PC-3 (cell line): ENCODE data around the gene ZNF646. TPM values are rescaled to one million over a fixed set of nuclear protein-coding genes. Genes with fewer than 3 reads are reported as not detected.

Experiments used
- ATAC-seq: fragments of 200-7000 bp; cut with Tn5 transposase; 2 replicates; pipeline ENCODE4 v1.9.1; 2020; ENCODE audit warnings: mild to moderate bottlenecking, moderate library complexity
- BruUV-seq: library from RNA; stranded (reverse); fragments of 400-500 nt; replicated peaks from 2 replicates; lab custom pipeline; 2021; lab: Mats Ljungman, UMichigan
- CTCF ChIA-PET: fragments of 300-600 bp; sonication (Branson Sonifier 250); formaldehyde crosslinking; loops from one replicate; lab custom pipeline; 2022; ENCODE audit warnings: antibody characterized with exemption; lab: Charles Lee
- POLR2A ChIA-PET: fragments of 300-600 bp; sonication (Branson Sonifier 250); formaldehyde crosslinking; loops from one replicate; lab custom pipeline; 2022; ENCODE audit warnings: antibody characterized with exemption; ENCODE audit not compliant: unreplicated experiment; lab: Charles Lee
- DNase-seq: peaks from one replicate; pipeline ENCODE4 v3.0.0-alpha.2; 2015
- H2AFZ ChIP-seq: fragments of 300-600 bp; sonication (generic); 2 replicates; pipeline ENCODE4 v1.6.0; 2016; ENCODE audit warnings: antibody characterized with exemption, low read length
- H3F3A ChIP-seq: fragments of 300-600 bp; sonication (generic); one replicate; pipeline ENCODE4 v1.6.0; 2017; ENCODE audit warnings: antibody characterized with exemption, low read length, control low read depth, mild to moderate bottlenecking; ENCODE audit not compliant: unreplicated experiment
- H3K27ac ChIP-seq: fragments of 300-600 bp; sonication (generic); 2 replicates; pipeline ENCODE4 v1.5.1; 2016; ENCODE audit warnings: mild to moderate bottlenecking, low read length
- H3K27me3 ChIP-seq: fragments of 300-600 bp; sonication (generic); 2 replicates; pipeline ENCODE4 v1.6.1; 2016; ENCODE audit warnings: low read length, mixed read lengths
- H3K36me3 ChIP-seq: fragments of 300-600 bp; sonication (generic); 2 replicates; pipeline ENCODE4 v1.6.1; 2016; ENCODE audit warnings: low read depth, mixed run types, low read length, mixed read lengths
- H3K4me1 ChIP-seq: fragments of 300-600 bp; sonication (generic); 2 replicates; pipeline ENCODE4 v1.5.1; 2016; ENCODE audit warnings: low read length; ENCODE audit not compliant: insufficient read depth
- H3K4me2 ChIP-seq: fragments of 300-600 bp; sonication (generic); 2 replicates; pipeline ENCODE4 v1.6.0; 2016; ENCODE audit warnings: low read length
- H3K4me3 ChIP-seq: fragments of 300-600 bp; sonication (generic); 2 replicates; pipeline ENCODE4 v1.5.1; 2016; ENCODE audit warnings: mild to moderate bottlenecking, low read length, mixed read lengths
- H3K79me2 ChIP-seq: fragments of 300-600 bp; sonication (generic); 2 replicates; pipeline ENCODE4 v1.6.1; 2017; ENCODE audit warnings: low read length, mixed read lengths
- H3K9ac ChIP-seq: fragments of 300-600 bp; sonication (generic); 2 replicates; pipeline ENCODE4 v1.6.0; 2016; ENCODE audit warnings: mild to moderate bottlenecking, low read length
- H3K9me2 ChIP-seq: fragments of 300-600 bp; sonication (generic); replicated peaks from 2 replicates; pipeline ENCODE4 v1.6.1; 2016; ENCODE audit warnings: mixed run types, low read length, mixed read lengths
- H3K9me3 ChIP-seq: fragments of 300-600 bp; sonication (generic); 2 replicates; pipeline ENCODE4 v1.6.1; 2016; ENCODE audit warnings: low read length, mixed read lengths
- H4K20me1 ChIP-seq: fragments of 300-600 bp; sonication (generic); 2 replicates; pipeline ENCODE4 v1.6.1; 2016; ENCODE audit warnings: low read length, mixed read lengths
- CTCF ChIP-seq: fragments of 300-600 bp; sonication (generic); conservative IDR thresholded peaks from 2 replicates; pipeline ENCODE4 v1.5.1; 2017; ENCODE audit warnings: antibody characterized with exemption, low read depth, mild to moderate bottlenecking, low read length
- EZH2 ChIP-seq: fragments of 300-600 bp; sonication (generic); IDR thresholded peaks from one replicate; pipeline ENCODE4 v1.6.1; 2017; ENCODE audit warnings: antibody characterized with exemption, mild to moderate bottlenecking, low read length; ENCODE audit not compliant: unreplicated experiment
- EZH2phosphoT487 ChIP-seq: fragments of 300-600 bp; sonication (generic); IDR thresholded peaks from 2 replicates; pipeline ENCODE4 v1.6.1; 2018; ENCODE audit warnings: mild to moderate bottlenecking, antibody characterized with exemption, low read length, borderline replicate concordance
- intact Hi-C: fragments of 100-400 bp; cut with micrococcal nuclease; formaldehyde crosslinking; loops from 2 replicates; pipeline ENCODE4 v1.9.0; 2023
- total RNA-seq: library from RNA; depleted of rRNA; stranded (reverse); fragments of >200 nt; gene quantifications from 2 replicates; pipeline ENCODE4 v1.2.3, GENCODE V29; 2014

ZNF646 gene
- total RNA-seq, 1 experiment from 2014 or later, result 8.5 TPM

GRCh38 chr16:31125844-31126243 lies 51.6 kb downstream of the ZNF646 start:
- H3K79me2 ChIP-seq, result no peaks in the 10 kb centered on the region
- no peak overlapping the region for H3K9ac ChIP-seq
- no peak overlapping the region for H3K4me2 ChIP-seq
- POLR2A ChIA-PET, result no interaction called here
- 0 out of 2 replicates have a peak, but pooled peaks cover under 1% of the 10 kb centered on the region for H3K36me3 ChIP-seq
- ATAC-seq (no peak), DNase-seq (no peak)
- no peak overlapping the region for H2AFZ ChIP-seq
- H3K9me3 ChIP-seq, result no peaks in the 10 kb centered on the region
- no peak overlapping the region for H3K4me3 ChIP-seq
- H4K20me1 ChIP-seq, result no peaks in the 10 kb centered on the region
- TF ChIP-seq EZH2phosphoT487 (no peak), CTCF (no peak)
- no TSS peak for BruUV-seq
- intact Hi-C loops, result no loop called here
- no peaks in the 10 kb centered on the region for H3K9me2 ChIP-seq
- H3F3A ChIP-seq, result no peaks in the 10 kb centered on the region
- CTCF ChIA-PET, result no interaction called here
- no peaks in the 10 kb centered on the region for H3K27me3 ChIP-seq
- H3K4me1 ChIP-seq, result peaks cover 18% of the 10 kb centered on the region
- H3K27ac ChIP-seq, result no peak overlapping the region

- Histone ChIP-seq H3K79me2 (no peaks in the 10 kb centered on the region), H3K9me2 (no peaks in the 10 kb centered on the region), H3F3A (no peaks in the 10 kb centered on the region), H3K9me3 (no peaks in the 10 kb centered on the region), H3K9ac (no peak overlapping the region), H2AFZ (no peak overlapping the region), H3K4me2 (no peak overlapping the region), H3K4me3 (no peak overlapping the region), H4K20me1 (no peaks in the 10 kb centered on the region), H3K36me3 (no peaks in the 10 kb centered on the region; the same call in 1 of the 2 replicates), H3K27me3 (no peaks in the 10 kb centered on the region), H3K27ac (no peak overlapping the region), H3K4me1 (peaks cover 24% of the 10 kb centered on the region)
- intact Hi-C loops, result no loop called here
- BruUV-seq, result no TSS peak
- TF ChIP-seq EZH2phosphoT487 (no peak), CTCF (no peak), EZH2 (no peak)
- ATAC-seq (no peak), DNase-seq (no peak)
- ChIA-PET POLR2A (no interaction called here), CTCF (no interaction called here)
These were observed 53.0 kb downstream of the ZNF646 start for GRCh38 chr16:31127182-31127581.

- DNase-seq (peak; percentile 46), ATAC-seq (peak; percentile 79)
- H4K20me1 ChIP-seq, result no peaks in the 10 kb centered on the region
- no peaks in the 10 kb centered on the region for H3K9me2 ChIP-seq
- no peak overlapping the region for H2AFZ ChIP-seq
- H3K27me3 ChIP-seq, result no peaks in the 10 kb centered on the region
- H3K9ac ChIP-seq, result peak overlapping the region; percentile 28; the same call in 1 of the 2 replicates
- no peaks in the 10 kb centered on the region for H3K9me3 ChIP-seq
- peak overlapping the region; percentile 72 for H3K27ac ChIP-seq
- BruUV-seq, result no TSS peak
- peaks cover 24% of the 10 kb centered on the region for H3K4me1 ChIP-seq
- H3K4me2 ChIP-seq, result no peak overlapping the region
- H3F3A ChIP-seq, result no peaks in the 10 kb centered on the region
- no peak for TF ChIP-seq CTCF
- TF ChIP-seq EZH2, result no peak
- no peak for TF ChIP-seq EZH2phosphoT487
- POLR2A ChIA-PET, result interaction anchor here (1.0 kb wide), 1 partner anchor 11 kb away, joined by 3 read pairs; the partner anchor contains the start of gene KAT8
- H3K4me3 ChIP-seq, result no peak overlapping the region
- H3K36me3 ChIP-seq, result no peaks in the 10 kb centered on the region; the same call in 1 of the 2 replicates
- intact Hi-C loops, result no loop called here
- CTCF ChIA-PET, result interaction anchor here (0.6 kb wide), 1 partner anchor 36 kb away, joined by 3 read pairs; no protein-coding TSS in a partner anchor
- no peaks in the 10 kb centered on the region for H3K79me2 ChIP-seq
These were observed 54.7 kb downstream of the ZNF646 start for GRCh38 chr16:31128711-31129567.
